ENCODE results near the gene TNRC6C. TPM values are rescaled to one million over a fixed set of nuclear protein-coding genes. Genes with fewer than 3 reads are reported as not detected.

The TNRC6C gene
- total and polyA plus RNA-seq, 9 of the 15 experiments (the other 6 are each of a cell fraction or from before 2014, with no cell fraction given) = 0.20 to 4.9 (median 2.3) TPM

DNA sequence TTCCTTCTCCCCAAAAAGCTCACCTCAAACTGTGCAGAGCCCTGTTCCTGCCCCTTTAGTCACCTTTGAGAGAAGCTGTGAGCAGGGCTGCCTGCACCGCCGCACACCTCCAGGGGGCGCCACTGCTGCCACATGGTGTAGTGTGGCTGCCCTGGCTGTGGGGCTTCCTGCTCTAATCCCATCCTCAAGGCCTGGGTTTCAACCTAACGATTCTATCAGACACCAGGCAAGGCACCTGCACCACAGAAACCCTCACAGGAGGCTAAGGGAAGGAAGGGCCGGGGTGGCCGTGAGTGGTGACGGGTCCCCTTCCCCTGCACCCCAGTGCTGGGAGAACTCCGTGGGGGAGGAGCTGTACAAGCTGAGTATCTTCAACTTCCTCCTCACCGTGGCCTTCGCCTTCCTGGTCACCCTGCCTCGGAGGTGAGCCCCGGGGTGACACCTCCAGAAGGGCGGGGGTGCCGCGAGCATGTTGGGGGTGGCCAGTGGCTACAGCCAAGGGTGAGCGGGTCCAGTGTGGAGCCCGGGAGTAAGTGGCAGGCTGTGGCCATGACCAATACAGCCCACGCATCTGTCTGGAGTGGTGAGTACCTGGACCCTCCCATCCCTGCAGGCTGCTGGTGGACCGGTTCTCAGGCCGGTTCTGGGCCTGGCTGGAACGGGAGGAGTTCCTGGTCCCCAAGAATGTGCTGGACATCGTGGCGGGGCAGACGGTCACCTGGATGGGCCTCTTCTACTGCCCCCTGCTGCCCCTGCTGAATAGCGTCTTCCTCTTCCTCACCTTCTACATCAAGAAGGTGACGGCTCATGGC, 179.1 kb downstream of the TNRC6C start (continued):
- TF ChIP-seq, protein P1, sequence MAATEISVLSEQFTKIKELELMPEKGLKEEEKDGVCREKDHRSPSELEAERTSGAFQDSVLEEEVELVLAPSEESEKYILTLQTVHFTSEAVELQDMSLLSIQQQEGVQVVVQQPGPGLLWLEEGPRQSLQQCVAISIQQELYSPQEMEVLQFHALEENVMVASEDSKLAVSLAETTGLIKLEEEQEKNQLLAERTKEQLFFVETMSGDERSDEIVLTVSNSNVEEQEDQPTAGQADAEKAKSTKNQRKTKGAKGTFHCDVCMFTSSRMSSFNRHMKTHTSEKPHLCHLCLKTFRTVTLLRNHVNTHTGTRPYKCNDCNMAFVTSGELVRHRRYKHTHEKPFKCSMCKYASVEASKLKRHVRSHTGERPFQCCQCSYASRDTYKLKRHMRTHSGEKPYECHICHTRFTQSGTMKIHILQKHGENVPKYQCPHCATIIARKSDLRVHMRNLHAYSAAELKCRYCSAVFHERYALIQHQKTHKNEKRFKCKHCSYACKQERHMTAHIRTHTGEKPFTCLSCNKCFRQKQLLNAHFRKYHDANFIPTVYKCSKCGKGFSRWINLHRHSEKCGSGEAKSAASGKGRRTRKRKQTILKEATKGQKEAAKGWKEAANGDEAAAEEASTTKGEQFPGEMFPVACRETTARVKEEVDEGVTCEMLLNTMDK (IDR thresholded peaks at IDR 0.05; ENCODE audit: borderline replicate concordance, insufficient read depth, low read depth, low read length, poor library complexity, severe bottlenecking) = peak; percentile 93
- TF ChIP-seq JUND (IDR thresholded peaks at IDR 0.05; ENCODE audit: borderline replicate concordance, low read depth, low read length) (peak; percentile 28; the same call in 1 of the 2 replicates), JUND (tag; IDR thresholded peaks at IDR 0.05; ENCODE audit: borderline replicate concordance, low read depth, low read length) (no peak; the same call in 2 of the 3 replicates), MECOM (CRISPR knock-in tag; IDR thresholded peaks at IDR 0.05) (0 out of 2 replicates have a peak, but pooled peaks have one; percentile 37), RAD21 (CRISPR knock-in tag; conservative IDR thresholded peaks at IDR 0.05 in 1 of 2, IDR thresholded peaks at IDR 0.05 in 1 of 2) (peak in 1 of 2 experiments; percentile 56; a peak in 2 of 4 replicates), ZNF766 (CRISPR knock-in tag; conservative IDR thresholded peaks at IDR 0.05) (0 out of 2 replicates have a peak, but pooled peaks have one; percentile 42), TRIM24 (IDR thresholded peaks at IDR 0.05) (peak in 1 of 2 experiments; percentile 4; a peak in 1 of 4 replicates), SIN3A (IDR thresholded peaks at IDR 0.05; ENCODE audit: borderline replicate concordance in 2 of 2, control insufficient read depth in 1 of 2, low read depth in 2 of 2, low read length in 2 of 2) (peak in 1 of 2 experiments; percentile 37; a peak in 1 of 4 replicates), PHF8 (IDR thresholded peaks at IDR 0.05; ENCODE audit: borderline replicate concordance, low read length) (peak; percentile 38; the same call in 1 of the 2 replicates), FOXK1 (CRISPR knock-in tag; IDR thresholded peaks at IDR 0.05; ENCODE audit: borderline replicate concordance) (0 out of 2 replicates have a peak, but pooled peaks have one; percentile 42), NR1H2 (CRISPR knock-in tag; IDR thresholded peaks at IDR 0.05) (no peak), POLR3G (IDR thresholded peaks at IDR 0.05; ENCODE audit: extremely low read depth, insufficient read length, insufficient replicate concordance) (no peak), GTF2E2 (tag; IDR thresholded peaks at IDR 0.05) (no peak), CXXC5 (CRISPR knock-in tag; IDR thresholded peaks at IDR 0.05) (peak; percentile 55; the same call in 1 of the 2 replicates), NR2C2 (CRISPR knock-in tag; IDR thresholded peaks at IDR 0.05) (peak; percentile 38; the same call in 1 of the 2 replicates), NR2C2 (tag; IDR thresholded peaks at IDR 0.05) (peak; percentile 31; the same call in 1 of the 2 replicates), EGR1 (conservative IDR thresholded peaks at IDR 0.05) (peak; percentile 72), ATF7 (IDR thresholded peaks at IDR 0.05) (peak; percentile 40; the same call in 1 of the 2 replicates), ZNF583 (CRISPR knock-in tag; IDR thresholded peaks at IDR 0.05) (0 out of 2 replicates have a peak, but pooled peaks have one; percentile 6), MYNN (IDR thresholded peaks at IDR 0.05) (peak; percentile 25; the same call in 1 of the 2 replicates), MYNN (CRISPR knock-in tag; IDR thresholded peaks at IDR 0.05) (no peak), TEAD4 (IDR thresholded peaks at IDR 0.05; ENCODE audit: low read length) (peak; percentile 38; the same call in 1 of the 2 replicates), TEAD4 (CRISPR knock-in tag; IDR thresholded peaks at IDR 0.05; ENCODE audit: borderline replicate concordance) (peak; percentile 61; the same call in 1 of the 2 replicates), NRF1 (conservative IDR thresholded peaks at IDR 0.05 in 1 of 2, IDR thresholded peaks at IDR 0.05 in 1 of 2) (peak; percentile 49 to 63), ETS2 (tag; IDR thresholded peaks at IDR 0.05; ENCODE audit: borderline replicate concordance, poor library complexity, severe bottlenecking) (no peak), JUN (IDR thresholded peaks at IDR 0.05; ENCODE audit: borderline replicate concordance, low read depth, low read length) (no peak), JUN (CRISPR knock-in tag; IDR thresholded peaks at IDR 0.05; ENCODE audit: borderline replicate concordance) (peak; percentile 15; the same call in 1 of the 2 replicates)
